Neutrophil (primary cell): ENCODE results near the gene GRAMD4.

Experiments used
- H3K27ac ChIP-seq: fragments of 200-600 bp; sonication (generic); 2 replicates; pipeline ENCODE4 v1.5.1; 2016; ENCODE audit warnings: mild to moderate bottlenecking, moderate library complexity
- H3K27me3 ChIP-seq: fragments of 200-600 bp; sonication (generic); 2 replicates; pipeline ENCODE4 v1.6.0; 2016; ENCODE audit warnings: mild to moderate bottlenecking
- H3K36me3 ChIP-seq: fragments of 200-600 bp; sonication (generic); 2 replicates; pipeline ENCODE4 v1.5.1; 2017
- H3K4me1 ChIP-seq, 2 experiments: fragments of 200-600 bp in 1 of 2; sonication (generic) in 1 of 2; 1 replicate in 1 of 2; 2 replicates in 1 of 2; pipeline versions ENCODE4 v1.5.1 to v1.6.1; 2013 to 2016; ENCODE audit warnings: low read depth in 1 of 2, low read length in 1 of 2, mild to moderate bottlenecking in 1 of 2, moderate library complexity in 1 of 2; ENCODE audit not compliant: control insufficient read depth in 1 of 2, insufficient read depth in 1 of 2
- H3K4me3 ChIP-seq, 2 experiments: fragments of 200-600 bp in 1 of 2; sonication (generic) in 1 of 2; 1 replicate in 1 of 2; 2 replicates in 1 of 2; pipeline ENCODE4 v1.5.1; 2013 to 2016; ENCODE audit warnings: low read depth in 1 of 2, low read length in 1 of 2, mild to moderate bottlenecking in 1 of 2, moderate library complexity in 1 of 2
- H3K9me3 ChIP-seq: fragments of 200-600 bp; sonication (generic); 2 replicates; pipeline ENCODE4 v1.5.1; 2016
- CTCF ChIP-seq: fragments of 200-600 bp; sonication (generic); IDR thresholded peaks from 2 replicates; pipeline ENCODE4 v1.5.1; 2016; ENCODE audit warnings: antibody characterized with exemption

GRAMD4 gene

GRCh38 chr22:46574993-46575910, 44.9 kb upstream of the GRAMD4 start:
- H3K4me3 ChIP-seq: peak overlapping the region in 1 of 2 experiments; percentile 64
- H3K36me3 ChIP-seq: no peaks in the 10 kb centered on the region
- no peak for TF ChIP-seq CTCF
- peaks cover 7% of the 10 kb centered on the region for H3K27me3 ChIP-seq
- H3K9me3 ChIP-seq: peaks cover 6% of the 10 kb centered on the region
- H3K4me1 ChIP-seq: peaks cover 38 to 47% of the 10 kb centered on the region in 2 experiments
- H3K27ac ChIP-seq: no peak overlapping the region

GRCh38 chr22:46575911-46576555, 44.2 kb upstream of the GRAMD4 start:
- peaks cover 42 to 51% of the 10 kb centered on the region in 2 experiments for H3K4me1 ChIP-seq
- peak overlapping the region; percentile 64 to 66 for H3K4me3 ChIP-seq
- H3K9me3 ChIP-seq: peaks cover 6% of the 10 kb centered on the region
- no peaks in the 10 kb centered on the region for H3K36me3 ChIP-seq
- peaks cover 7% of the 10 kb centered on the region for H3K27me3 ChIP-seq
- TF ChIP-seq CTCF: no peak
- H3K27ac ChIP-seq: no peak overlapping the region

- Histone ChIP-seq H3K4me1 (peaks cover 49 to 58% of the 10 kb centered on the region in 2 experiments), H3K4me3 (peak overlapping the region; percentile 64 to 66), H3K9me3 (peaks cover 5% of the 10 kb centered on the region), H3K27me3 (peaks cover 7% of the 10 kb centered on the region), H3K36me3 (no peaks in the 10 kb centered on the region), H3K27ac (no peak overlapping the region)
- no peak for TF ChIP-seq CTCF
Measured at GRCh38 chr22:46576556-46577367, 43.4 kb upstream of the GRAMD4 start.

GRCh38 chr22:46577368-46578249, 42.6 kb upstream of the GRAMD4 start:
- no peak for TF ChIP-seq CTCF
- Histone ChIP-seq H3K4me3 (peak overlapping the region; percentile 56 to 62), H3K27me3 (peaks cover 7% of the 10 kb centered on the region), H3K4me1 (peaks cover 54 to 59% of the 10 kb centered on the region in 2 experiments), H3K36me3 (no peaks in the 10 kb centered on the region), H3K9me3 (no peaks in the 10 kb centered on the region), H3K27ac (peak overlapping the region; percentile 44)
